GM12801 (cell line): ENCODE data around the gene UAP1.

Source experiments
- TF ChIP-seq, protein P1 (sequence below): IDR thresholded peaks from one replicate; pipeline ENCODE4 v1.5.1; 2011; ENCODE audit warnings: control low read depth; ENCODE audit not compliant: insufficient read length; ENCODE audit errors: extremely low read depth

UAP1 gene

DNA sequence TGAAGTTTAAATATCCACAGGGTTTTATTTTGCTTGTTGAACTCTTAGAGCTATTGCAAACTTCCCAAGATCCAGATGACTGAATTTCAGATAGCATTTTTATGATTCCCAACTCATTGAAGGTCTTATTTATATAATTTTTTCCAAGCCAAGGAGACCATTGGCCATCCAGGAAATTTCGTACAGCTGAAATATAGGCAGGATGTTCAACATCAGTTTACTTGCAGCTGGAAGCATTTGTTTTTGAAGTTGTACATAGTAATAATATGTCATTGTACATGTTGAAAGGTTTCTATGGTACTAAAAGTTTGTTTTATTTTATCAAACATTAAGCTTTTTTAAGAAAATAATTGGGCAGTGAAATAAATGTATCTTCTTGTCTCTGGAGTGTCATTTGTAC is 37.9 kb downstream of the UAP1 start:
- TF ChIP-seq, protein P1, sequence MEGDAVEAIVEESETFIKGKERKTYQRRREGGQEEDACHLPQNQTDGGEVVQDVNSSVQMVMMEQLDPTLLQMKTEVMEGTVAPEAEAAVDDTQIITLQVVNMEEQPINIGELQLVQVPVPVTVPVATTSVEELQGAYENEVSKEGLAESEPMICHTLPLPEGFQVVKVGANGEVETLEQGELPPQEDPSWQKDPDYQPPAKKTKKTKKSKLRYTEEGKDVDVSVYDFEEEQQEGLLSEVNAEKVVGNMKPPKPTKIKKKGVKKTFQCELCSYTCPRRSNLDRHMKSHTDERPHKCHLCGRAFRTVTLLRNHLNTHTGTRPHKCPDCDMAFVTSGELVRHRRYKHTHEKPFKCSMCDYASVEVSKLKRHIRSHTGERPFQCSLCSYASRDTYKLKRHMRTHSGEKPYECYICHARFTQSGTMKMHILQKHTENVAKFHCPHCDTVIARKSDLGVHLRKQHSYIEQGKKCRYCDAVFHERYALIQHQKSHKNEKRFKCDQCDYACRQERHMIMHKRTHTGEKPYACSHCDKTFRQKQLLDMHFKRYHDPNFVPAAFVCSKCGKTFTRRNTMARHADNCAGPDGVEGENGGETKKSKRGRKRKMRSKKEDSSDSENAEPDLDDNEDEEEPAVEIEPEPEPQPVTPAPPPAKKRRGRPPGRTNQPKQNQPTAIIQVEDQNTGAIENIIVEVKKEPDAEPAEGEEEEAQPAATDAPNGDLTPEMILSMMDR = no peak

DNA sequence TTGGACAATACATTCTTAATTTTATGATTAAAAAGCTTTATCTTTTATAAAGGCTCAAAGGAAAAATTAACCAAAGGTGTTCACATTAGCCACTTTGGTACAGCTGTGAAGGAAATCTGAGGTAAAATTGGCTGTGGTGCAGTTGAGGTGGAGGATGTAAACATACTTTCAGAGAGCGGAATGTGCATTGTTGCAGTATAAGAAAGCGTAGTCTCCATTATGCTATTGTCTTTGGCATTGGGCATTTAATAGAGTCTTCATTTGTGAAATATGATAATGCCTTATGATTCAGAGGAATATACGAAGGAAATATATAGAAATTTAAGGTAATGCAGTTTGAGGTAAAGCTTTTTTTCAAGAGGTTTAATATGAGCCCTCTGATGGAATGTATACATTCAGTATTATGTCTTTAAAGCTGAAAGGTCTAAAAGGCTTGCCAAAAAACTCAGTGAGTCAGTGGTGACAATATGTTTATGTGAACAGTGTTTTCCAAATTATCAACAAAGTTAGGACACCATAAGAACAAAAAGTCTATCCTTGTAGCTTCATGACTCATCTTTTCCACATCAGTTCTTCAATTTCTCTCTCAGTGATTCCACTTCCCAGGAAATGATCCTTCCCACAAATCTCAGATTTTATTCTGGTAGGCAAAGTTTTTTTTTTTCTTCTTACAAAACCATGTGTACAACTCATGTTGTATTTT is 43.9 kb downstream of the UAP1 start:
- TF ChIP-seq, protein P1 = no peak

DNA sequence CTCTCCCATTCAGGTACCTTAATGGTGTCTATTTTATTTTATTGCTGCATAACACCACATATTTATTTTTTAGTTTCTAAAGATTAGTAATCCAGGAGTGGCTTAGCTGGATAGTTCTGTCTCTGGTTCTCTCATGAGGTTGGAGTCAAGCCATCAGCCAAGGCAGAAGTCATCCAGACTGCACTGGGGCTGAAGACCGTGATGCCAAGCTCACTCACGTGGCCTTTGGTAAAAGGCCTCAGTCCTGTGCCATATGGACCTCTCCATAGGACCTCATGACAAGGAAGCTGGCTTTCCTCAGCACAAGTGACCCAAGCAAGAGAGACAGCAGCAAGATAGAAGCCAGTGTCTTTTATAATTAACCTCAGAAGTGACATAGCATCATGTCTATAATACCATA is 47.8 kb downstream of the UAP1 start:
- TF ChIP-seq, protein P1 = no peak

- TF ChIP-seq, protein P1 = no peak
Measured at GRCh38 chr1:162612606-162613400, 51.3 kb downstream of the UAP1 start.

- TF ChIP-seq, protein P1 = no peak
Measured at GRCh38 chr1:162616848-162617247, 55.3 kb downstream of the UAP1 start.

GRCh38 chr1:162617513-162617912 is 56.0 kb downstream of the UAP1 start:
- TF ChIP-seq, protein P1 = no peak

DNA sequence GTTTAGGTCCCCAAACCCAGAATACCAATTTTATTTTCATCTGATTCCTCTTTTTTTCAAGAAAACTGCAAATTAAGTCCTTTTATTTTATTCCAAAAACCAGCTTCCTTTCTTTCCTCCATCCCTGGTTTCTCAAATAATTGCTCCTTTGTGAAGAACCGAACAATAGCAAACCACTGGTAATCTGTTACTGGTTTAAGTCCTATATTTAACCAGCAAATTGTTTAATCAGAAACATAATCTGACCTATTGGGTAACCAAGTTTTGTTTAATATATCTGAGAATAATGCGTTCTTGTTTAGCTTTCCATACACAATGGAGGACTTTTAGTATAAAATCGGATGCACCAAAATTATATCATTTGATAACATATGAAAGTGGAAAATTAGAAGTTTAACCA is 57.6 kb downstream of the UAP1 start:
- TF ChIP-seq, protein P1 = no peak
